SW480 (cell line): Measurements from ENCODE around the gene ADCY9.
"Not testable (repeated sequence)": the region's sequence is repeated elsewhere in the genome, so short reads cannot be mapped to it uniquely, and the experiment has no call there.

Experiments
- DNase-seq: peaks from one replicate; pipeline ENCODE4 v3.0.0-alpha.2; 2016; ENCODE audit warnings: low spot score

ADCY9 gene

GRCh38 chr16:4093495-4094126, 22.6 kb downstream of the ADCY9 start:
- no peak for DNase-seq

GRCh38 chr16:4092547-4093265, 23.5 kb downstream of the ADCY9 start:
- DNase-seq = no peak

GRCh38 chr16:4091240-4092012, 24.8 kb downstream of the ADCY9 start:
- no peak for DNase-seq

- no peak for DNase-seq
These were observed 25.8 kb downstream of the ADCY9 start for GRCh38 chr16:4090351-4090851.

- DNase-seq = no peak
These were observed 26.4 kb downstream of the ADCY9 start for GRCh38 chr16:4089811-4090301.

- DNase-seq = no peak
These were observed 26.9 kb downstream of the ADCY9 start for GRCh38 chr16:4089251-4089810.

- DNase-seq = no peak
These were observed 28.2 kb downstream of the ADCY9 start for GRCh38 chr16:4087990-4088577.

GRCh38 chr16:4087099-4087885, 28.9 kb downstream of the ADCY9 start:
- no peak for DNase-seq

- DNase-seq = no peak
These were observed 30.1 kb downstream of the ADCY9 start for GRCh38 chr16:4086153-4086552.

GRCh38 chr16:4085405-4085970, 30.8 kb downstream of the ADCY9 start:
- DNase-seq = no peak

GRCh38 chr16:4083347-4083870, 32.8 kb downstream of the ADCY9 start:
- DNase-seq = no peak

- DNase-seq = no peak
These were observed 33.7 kb downstream of the ADCY9 start for GRCh38 chr16:4082474-4083044.

GRCh38 chr16:4081521-4082021, 34.7 kb downstream of the ADCY9 start:
- DNase-seq = no peak

GRCh38 chr16:4081047-4081446, 35.2 kb downstream of the ADCY9 start:
- no peak for DNase-seq

- peak; percentile 35 for DNase-seq
These were observed 39.0 kb downstream of the ADCY9 start for GRCh38 chr16:4077174-4077649.

GRCh38 chr16:4075534-4075933, 40.7 kb downstream of the ADCY9 start:
- DNase-seq = no peak

GRCh38 chr16:4073150-4073549, 43.1 kb downstream of the ADCY9 start:
- DNase-seq = not testable (repeated sequence)

GRCh38 chr16:4071686-4072561, 44.3 kb downstream of the ADCY9 start:
- no peak for DNase-seq

GRCh38 chr16:4070936-4071335, 45.3 kb downstream of the ADCY9 start:
- no peak for DNase-seq
